Right atrium auricular region (tissue), 2 donors: ENCODE measurements around the gene GABRG1. TPM values are rescaled to one million over a fixed set of nuclear protein-coding genes. Genes with fewer than 3 reads are reported as not detected.

ENCODE experiments used
- DNase-seq: peaks from one replicate; pipeline ENCODE4 v3.0.0-alpha.2; 2019; ENCODE audit warnings: low spot score
- H3K27ac ChIP-seq, 2 donors: fragments of 200-600 bp; sonication (generic); 1 replicate in 1 of 2; 2 replicates in 1 of 2; pipeline ENCODE4 v1.5.1; 2016 to 2019
- H3K27me3 ChIP-seq, 2 donors: fragments of 200-600 bp; sonication (generic); one replicate each; pipeline versions ENCODE4 v1.5.1 to v1.6.0; 2017 to 2019
- H3K36me3 ChIP-seq: fragments of 200-600 bp; sonication (generic); one replicate; pipeline ENCODE4 v1.5.1; 2016
- H3K4me1 ChIP-seq, 2 donors: fragments of 200-600 bp; sonication (generic); one replicate each; pipeline versions ENCODE4 v1.5.1 to v1.6.0; 2017 to 2019
- H3K4me3 ChIP-seq, 2 donors: fragments of 200-600 bp; sonication (generic); 1 replicate in 1 of 2; 2 replicates in 1 of 2; pipeline ENCODE4 v1.5.1; 2017 to 2019; ENCODE audit warnings: mild to moderate bottlenecking in 1 of 2, moderate library complexity in 1 of 2
- H3K9me3 ChIP-seq, 2 donors: fragments of 200-600 bp; sonication (generic); one replicate each; pipeline ENCODE4 v1.5.1; 2019
- total RNA-seq, 2 donors: library from RNA; depleted of rRNA; stranded (reverse); fragments of >200 nt; gene quantifications; one replicate each; pipeline ENCODE4 v1.1.0, GENCODE V29; 2016
- TF ChIP-seq, protein P1 (sequence below), 2 donors: fragments of 200-600 bp; sonication (generic); IDR thresholded peaks; one replicate each; pipeline ENCODE4 v1.5.1; 2019; ENCODE audit warnings: antibody characterized with exemption in 2 of 2

Gene GABRG1
- not detected for total RNA-seq

DNA sequence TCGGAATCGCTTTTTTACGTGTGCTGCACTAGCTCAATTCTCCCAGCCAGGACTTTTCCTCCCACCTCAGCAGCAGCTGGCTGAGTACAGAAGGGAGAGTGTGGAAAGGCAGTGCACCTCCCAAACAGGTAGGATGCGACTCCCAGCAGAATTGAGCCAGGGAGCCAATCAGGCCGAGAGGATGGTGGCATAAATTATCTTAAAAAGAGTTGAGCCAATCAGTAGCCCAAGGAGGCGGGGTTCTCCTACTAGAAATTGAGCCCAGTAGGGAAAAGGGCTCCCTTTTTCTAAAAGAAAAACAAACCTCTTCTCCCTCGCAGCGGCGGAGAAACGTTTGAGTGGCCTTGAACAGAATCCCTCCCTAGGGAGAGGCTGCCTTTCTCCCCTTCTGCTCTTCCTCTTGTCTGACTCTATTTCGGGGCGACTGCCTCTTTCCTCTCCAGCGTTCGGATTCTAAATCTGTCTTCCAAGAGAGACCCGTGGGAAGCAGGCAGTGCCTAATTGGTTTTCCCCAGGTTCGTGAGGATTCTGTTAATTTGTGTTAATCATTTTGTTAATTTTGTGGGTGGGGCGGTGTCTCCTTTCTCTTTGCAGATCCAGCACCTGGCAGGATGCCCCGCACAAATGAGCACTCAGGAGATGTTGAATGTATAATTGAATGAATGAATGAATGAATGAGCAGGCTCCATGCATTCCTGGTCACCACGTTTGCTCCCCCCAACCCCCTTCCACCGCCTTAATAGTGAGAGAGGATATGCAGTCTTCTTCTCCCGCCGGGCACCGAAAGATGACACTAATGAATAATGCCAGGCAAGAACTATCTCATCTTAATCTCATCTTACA is at the start of gene GABRG1:
TSS of gene GABRG1 (minus strand) at position 142 of the 843 bp plus-strand sequence. CDS start at position 1, 141 bp downstream.
- no peak within 1 kb of the TSS for H3K27ac ChIP-seq
- no peaks in the 10 kb centered on the region for H3K27me3 ChIP-seq
- TF ChIP-seq, protein P1, sequence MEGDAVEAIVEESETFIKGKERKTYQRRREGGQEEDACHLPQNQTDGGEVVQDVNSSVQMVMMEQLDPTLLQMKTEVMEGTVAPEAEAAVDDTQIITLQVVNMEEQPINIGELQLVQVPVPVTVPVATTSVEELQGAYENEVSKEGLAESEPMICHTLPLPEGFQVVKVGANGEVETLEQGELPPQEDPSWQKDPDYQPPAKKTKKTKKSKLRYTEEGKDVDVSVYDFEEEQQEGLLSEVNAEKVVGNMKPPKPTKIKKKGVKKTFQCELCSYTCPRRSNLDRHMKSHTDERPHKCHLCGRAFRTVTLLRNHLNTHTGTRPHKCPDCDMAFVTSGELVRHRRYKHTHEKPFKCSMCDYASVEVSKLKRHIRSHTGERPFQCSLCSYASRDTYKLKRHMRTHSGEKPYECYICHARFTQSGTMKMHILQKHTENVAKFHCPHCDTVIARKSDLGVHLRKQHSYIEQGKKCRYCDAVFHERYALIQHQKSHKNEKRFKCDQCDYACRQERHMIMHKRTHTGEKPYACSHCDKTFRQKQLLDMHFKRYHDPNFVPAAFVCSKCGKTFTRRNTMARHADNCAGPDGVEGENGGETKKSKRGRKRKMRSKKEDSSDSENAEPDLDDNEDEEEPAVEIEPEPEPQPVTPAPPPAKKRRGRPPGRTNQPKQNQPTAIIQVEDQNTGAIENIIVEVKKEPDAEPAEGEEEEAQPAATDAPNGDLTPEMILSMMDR (IDR thresholded peaks at IDR 0.05), result no peak
- H3K4me3 ChIP-seq, result no peak within 1 kb of the TSS
- H3K9me3 ChIP-seq, result no peaks in the 10 kb centered on the region
- DNase-seq, result no peak
- no peaks in the 10 kb centered on the region for H3K4me1 ChIP-seq
- H3K36me3 ChIP-seq, result no peaks in the 10 kb centered on the region

DNA sequence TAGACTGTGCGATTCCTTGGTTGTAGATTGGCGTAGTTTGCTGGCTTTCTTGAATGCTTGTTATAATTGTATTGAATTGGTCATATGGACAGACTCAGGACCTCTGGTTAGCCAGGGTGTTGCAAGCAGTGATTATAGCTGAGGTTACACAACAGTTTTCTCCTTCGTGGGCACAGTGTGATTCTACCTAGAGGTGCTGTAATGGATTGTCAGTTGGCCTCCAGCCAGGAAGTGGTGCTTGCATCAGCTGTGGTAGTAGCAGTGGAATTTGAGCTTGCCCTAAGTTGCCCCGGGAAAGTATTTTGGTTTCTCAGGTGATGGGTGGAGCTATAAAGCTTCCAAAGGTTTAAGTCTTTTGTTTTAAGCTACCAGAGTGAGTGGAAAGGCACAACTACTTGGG is 23.1 kb upstream of the GABRG1 start:
- peaks cover 0 to 14% of the 10 kb centered on the region in 2 donors for H3K9me3 ChIP-seq
- TF ChIP-seq, protein P1 (IDR thresholded peaks at IDR 0.05), result no peak

DNA sequence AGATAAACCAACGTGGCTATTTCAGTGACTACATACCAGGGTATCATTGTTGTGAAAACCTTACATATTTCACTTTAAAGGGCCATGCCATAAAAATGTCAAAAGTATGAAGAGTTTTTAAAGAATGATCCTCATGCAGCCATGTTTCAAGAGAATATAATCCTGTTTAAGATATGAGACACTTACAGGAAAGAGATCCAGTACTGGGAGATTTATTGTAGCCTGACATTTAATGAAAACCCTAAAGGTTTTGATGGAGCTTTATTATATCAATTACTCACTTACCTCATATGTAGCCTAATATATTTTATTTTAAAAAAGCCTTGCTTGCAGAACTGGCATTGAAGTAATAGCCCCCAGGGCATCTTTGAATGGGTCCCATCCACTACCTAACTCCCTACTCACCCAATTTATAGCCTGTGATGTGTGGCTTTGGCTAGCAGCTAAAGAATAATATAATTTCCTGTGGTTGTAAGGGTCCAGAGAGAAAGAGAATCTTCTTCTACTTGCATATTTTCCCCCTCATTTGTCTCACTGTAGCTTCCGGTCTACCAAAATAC is 7.7 kb upstream of the GABRG1 start:
- no peaks in the 10 kb centered on the region for H3K27me3 ChIP-seq
- H3K9me3 ChIP-seq, result no peaks in the 10 kb centered on the region
- TF ChIP-seq, protein P1 (IDR thresholded peaks at IDR 0.05), result no peak

More for the DNA sequence above, 23.1 kb upstream of the GABRG1 start:
- Histone ChIP-seq H3K27me3 (no peaks in the 10 kb centered on the region), H3K27ac (no peak overlapping the region), H3K4me1 (no peaks in the 10 kb centered on the region), H3K36me3 (no peaks in the 10 kb centered on the region), H3K4me3 (no peak overlapping the region)
- no peak for DNase-seq

DNA sequence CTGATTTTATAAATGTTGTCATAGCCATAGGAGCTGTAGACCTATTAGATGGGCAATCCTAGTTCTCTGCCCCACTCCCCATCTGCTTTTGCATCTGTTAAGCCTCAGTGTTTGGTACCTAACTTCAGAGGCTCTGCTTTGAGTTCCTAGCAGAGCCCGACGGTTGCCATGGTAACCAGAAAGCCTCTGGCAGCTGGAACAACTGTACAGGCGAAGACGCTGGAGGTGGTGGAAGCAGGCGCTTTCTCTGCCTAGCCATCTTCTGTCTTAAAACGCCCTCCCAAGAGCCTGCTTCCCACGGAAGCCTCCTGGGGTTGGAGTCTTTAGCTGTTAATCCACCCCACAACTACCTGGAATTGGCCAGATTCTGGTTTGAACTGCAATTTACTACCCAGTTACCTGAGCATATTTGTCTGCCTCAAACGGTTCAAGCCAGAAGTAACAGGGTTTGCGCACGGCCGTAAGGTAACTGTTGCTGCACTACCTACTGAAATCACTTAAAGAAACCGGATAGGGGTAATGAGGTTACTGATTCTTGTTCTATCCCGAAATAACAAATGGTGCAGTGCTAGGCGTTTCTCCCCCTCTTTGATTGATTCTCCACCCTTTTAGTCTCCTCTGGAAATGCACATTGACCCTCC is 1.0 kb upstream of the GABRG1 start:
- TF ChIP-seq, protein P1 (IDR thresholded peaks at IDR 0.05), result no peak
- DNase-seq, result no peak
- Histone ChIP-seq H3K36me3 (no peaks in the 10 kb centered on the region), H3K27ac (no peak overlapping the region), H3K4me3 (no peak overlapping the region), H3K9me3 (no peaks in the 10 kb centered on the region), H3K27me3 (no peaks in the 10 kb centered on the region), H3K4me1 (no peaks in the 10 kb centered on the region)

More for the DNA sequence above, 7.7 kb upstream of the GABRG1 start:
- Histone ChIP-seq H3K27ac (no peak overlapping the region), H3K4me1 (no peaks in the 10 kb centered on the region), H3K4me3 (no peak overlapping the region), H3K36me3 (no peaks in the 10 kb centered on the region)
- DNase-seq, result no peak

DNA sequence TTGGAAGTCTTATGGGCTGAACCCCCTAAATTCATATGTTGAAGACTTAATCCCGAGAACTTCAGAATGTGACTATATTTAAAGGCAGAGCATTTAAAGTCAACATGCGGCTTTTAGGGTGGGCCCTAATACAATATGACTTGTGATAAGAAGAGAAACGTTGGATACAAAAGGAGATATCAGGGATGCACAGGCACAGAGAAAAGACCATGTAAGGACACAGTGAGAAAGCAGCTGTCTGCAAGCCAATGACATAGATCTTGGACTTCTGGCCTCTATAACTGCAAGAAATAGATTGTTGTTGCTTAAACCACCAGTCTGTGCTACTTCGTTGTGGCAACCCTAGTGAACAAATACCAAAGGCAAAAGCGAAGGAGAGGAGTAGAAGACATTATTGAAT is 42.2 kb downstream of the GABRG1 start:
- H3K4me1 ChIP-seq, result no peaks in the 10 kb centered on the region
- no peaks in the 10 kb centered on the region for H3K36me3 ChIP-seq
- TF ChIP-seq, protein P1 (IDR thresholded peaks at IDR 0.05), result no peak
- no peak for DNase-seq
- no peaks in the 10 kb centered on the region for H3K27me3 ChIP-seq
- H3K4me3 ChIP-seq, result no peak overlapping the region
- H3K9me3 ChIP-seq, result no peaks in the 10 kb centered on the region
- H3K27ac ChIP-seq, result no peak overlapping the region
